HepG2 (cell line): Measurements from ENCODE around the gene CALN1. TPM values are rescaled to one million over a fixed set of nuclear protein-coding genes. Genes with fewer than 3 reads are reported as not detected.
A peak's percentile ranks its signal among the peaks of the same experiment; 100 is the strongest.

ENCODE experiments used
- ATAC-seq: fragments of 200-7000 bp; cut with Tn5 transposase; 3 replicates; pipeline ENCODE4 v1.9.1; 2020; ENCODE audit warnings: mild to moderate bottlenecking, moderate library complexity
- BruUV-seq: library from RNA; stranded (reverse); fragments of 400-500 nt; replicated peaks from 2 replicates; lab custom pipeline; 2021; lab: Mats Ljungman, UMichigan
- CTCF ChIA-PET: fragments of 300-600 bp; formaldehyde crosslinking; extraction: SDS; loops from one replicate; lab custom pipeline; 2021; ENCODE audit warnings: low total read pairs, inconsistent platforms, low intra/inter-chr PET ratio; lab: Yijun Ruan, JAX
- POLR2A ChIA-PET: fragments of 350-600 bp; sonication (Branson Sonifier 250); formaldehyde crosslinking; loops from one replicate; lab custom pipeline; 2020; ENCODE audit warnings: antibody characterized with exemption, inconsistent platforms; lab: Yijun Ruan, JAX
- DNase-seq: peaks from one replicate; pipeline ENCODE4 v3.0.0-alpha.2; 2015; ENCODE audit warnings: low spot score
- FAIRE-seq: peaks from 3 replicates; lab custom pipeline; 2011; peaks lifted over from hg19 to GRCh38; lab: Jason Lieb, UNC
- H2AFZ ChIP-seq: one replicate; pipeline ENCODE4 v1.6.1; 2011; ENCODE audit warnings: low read length, inconsistent platforms
- H3K27ac ChIP-seq: fragments of 300-600 bp; 3 replicates; pipeline ENCODE4 v1.8.0; 2011; ENCODE audit warnings: mixed run types, mild to moderate bottlenecking, mixed read lengths, low read length, inconsistent platforms; ENCODE audit not compliant: insufficient read depth; ENCODE audit errors: extremely low read length
- H3K27me3 ChIP-seq, 2 experiments: fragments of 200-600 bp in 1 of 2; 2 replicates in 1 of 2; 3 replicates in 1 of 2; pipeline versions ENCODE4 v1.6.0 to v1.8.0; 2011; ENCODE audit warnings: low read length in 2 of 2, mild to moderate bottlenecking in 2 of 2, moderate library complexity in 2 of 2, inconsistent platforms in 1 of 2; ENCODE audit not compliant: insufficient read depth in 2 of 2, control insufficient read depth in 1 of 2
- H3K36me3 ChIP-seq, 2 experiments: fragments of 200-600 bp in 1 of 2; replicated peaks in 1 of 2; 2 replicates in 1 of 2; 3 replicates in 1 of 2; pipeline versions ENCODE4 v1.5.1 to v1.8.0; 2011; ENCODE audit warnings: low read length in 2 of 2, inconsistent platforms in 1 of 2; ENCODE audit not compliant: insufficient read depth in 2 of 2, control insufficient read depth in 1 of 2
- H3K4me1 ChIP-seq: 2 replicates; pipeline ENCODE4 v1.5.1; 2012; ENCODE audit warnings: low read length, inconsistent platforms; ENCODE audit not compliant: insufficient read depth
- H3K4me2 ChIP-seq: 2 replicates; pipeline ENCODE4 v1.6.0; 2011; ENCODE audit warnings: low read depth, low read length, inconsistent platforms
- H3K4me3 ChIP-seq, 3 experiments: fragments of 200-600 bp in 1 of 3; sonication (generic), shearing (Covaris generic) in 1 of 3; replicated peaks in 1 of 3; 2 replicates each; pipeline ENCODE4 v1.5.1; 2011 to 2016; ENCODE audit warnings: low read length in 3 of 3, inconsistent platforms in 2 of 3, low read depth in 2 of 3, mild to moderate bottlenecking in 2 of 3, control low read depth in 1 of 3, mixed read lengths in 1 of 3; ENCODE audit not compliant: insufficient read depth in 1 of 3
- H3K79me2 ChIP-seq: one replicate; pipeline ENCODE4 v1.6.1; 2011; ENCODE audit warnings: low read length, inconsistent platforms; ENCODE audit not compliant: insufficient read depth
- H3K9ac ChIP-seq: 2 replicates; pipeline ENCODE4 v1.6.0; 2011; ENCODE audit warnings: mild to moderate bottlenecking, low read depth, low read length, inconsistent platforms; ENCODE audit not compliant: insufficient read depth
- H3K9me3 ChIP-seq: 2 replicates; pipeline ENCODE4 v1.5.1; 2012; ENCODE audit warnings: mild to moderate bottlenecking, low read length
- H4K20me1 ChIP-seq: 2 replicates; pipeline ENCODE4 v1.6.0; 2011; ENCODE audit warnings: inconsistent platforms, mild to moderate bottlenecking, low read length, moderate library complexity; ENCODE audit not compliant: insufficient read depth
- CBX2 ChIP-seq, 2 experiments: fragments of 200-600 bp in 1 of 2; sonication (generic); formaldehyde crosslinking in 1 of 2; IDR thresholded peaks; 2 replicates each; pipeline versions ENCODE4 v1.7.0 to v1.8.1; 2018 to 2022; ENCODE audit warnings: low read depth in 2 of 2, low read length in 1 of 2, mild to moderate bottlenecking in 1 of 2, missing genetic modification reagents in 1 of 2
- CEBPG ChIP-seq: IDR thresholded peaks from 2 replicates; pipeline ENCODE4 v1.6.1; 2016
- DNMT1 ChIP-seq: sonication (generic); formaldehyde crosslinking; IDR thresholded peaks from 2 replicates; pipeline ENCODE4 v1.5.1; 2020; ENCODE audit warnings: mild to moderate bottlenecking, missing genetic modification reagents
- IRF1 ChIP-seq: sonication (generic); formaldehyde crosslinking; IDR thresholded peaks from 2 replicates; pipeline ENCODE4 v1.4.0; 2020; ENCODE audit warnings: low read depth, mild to moderate bottlenecking, missing genetic modification reagents
- PAX8 ChIP-seq: sonication (generic); formaldehyde crosslinking; IDR thresholded peaks from 2 replicates; pipeline ENCODE4 v1.8.0; 2022; ENCODE audit warnings: mild to moderate bottlenecking, missing genetic modification reagents, borderline replicate concordance
- SNAPC2 ChIP-seq: sonication (generic); formaldehyde crosslinking; IDR thresholded peaks from 2 replicates; pipeline ENCODE4 v1.8.1; 2022; ENCODE audit warnings: mild to moderate bottlenecking, missing genetic modification reagents
- TCF12 ChIP-seq, 2 experiments: fragments of 450-650 bp in 1 of 2; sonication (generic) in 1 of 2; formaldehyde crosslinking in 1 of 2; IDR thresholded peaks; 2 replicates each; pipeline versions ENCODE4 v1.6.1 to v1.8.0; 2017 to 2022; ENCODE audit warnings: antibody characterized with exemption in 1 of 2, mild to moderate bottlenecking in 1 of 2, missing genetic modification reagents in 1 of 2, moderate library complexity in 1 of 2
- THAP11 ChIP-seq: IDR thresholded peaks from 2 replicates; pipeline ENCODE4 v1.6.1; 2016; ENCODE audit warnings: missing biosample characterization, missing genetic modification reagents
- ZNF12 ChIP-seq: sonication (generic); formaldehyde crosslinking; IDR thresholded peaks from 2 replicates; pipeline ENCODE4 v1.5.0; 2020; ENCODE audit warnings: missing genetic modification reagents
- ZNF160 ChIP-seq: sonication (generic); formaldehyde crosslinking; IDR thresholded peaks from 2 replicates; pipeline ENCODE4 v1.8.0; 2022; ENCODE audit warnings: mild to moderate bottlenecking, inconsistent platforms, missing genetic modification reagents
- ZNF780A ChIP-seq: sonication (generic); formaldehyde crosslinking; IDR thresholded peaks from 2 replicates; pipeline ENCODE4 v1.8.0; 2022; ENCODE audit warnings: mild to moderate bottlenecking, missing genetic modification reagents, moderate library complexity
- ZSCAN30 ChIP-seq: sonication (generic); formaldehyde crosslinking; IDR thresholded peaks from 2 replicates; pipeline ENCODE4 v1.5.0; 2020; ENCODE audit warnings: mild to moderate bottlenecking, missing genetic modification reagents
- in situ Hi-C: cut with HindIII; loops from 2 replicates; pipeline ENCODE4 v1.10.0; 2017; ENCODE audit warnings: low pct_unique_long_range_greater_than_20kb; ENCODE audit not compliant: extremely low pct_ligation_motif_present
- intact Hi-C: fragments of 100-400 bp; cut with micrococcal nuclease; formaldehyde crosslinking; loops from one replicate; pipeline ENCODE4 v1.10.0; 2022; ENCODE audit not compliant: unreplicated experiment
- polyA plus RNA-seq, 8 experiments: library from polyadenylated mRNA; depleted of rRNA in 3 of 8; stranded (reverse) in 7 of 8; unstranded in 1 of 8; fragments of >200 nt; fragmentation: Illumina TruSeq in 4 of 8; extraction: Trizol in 4 of 8; gene quantifications; 2 replicates each; pipeline versions ENCODE4 v1.2.1 to v1.2.3, GENCODE V29; 2011 to 2016; ENCODE audit warnings: low read depth in 4 of 8, missing spikeins in 1 of 8, mixed read lengths in 1 of 8; ENCODE audit not compliant: insufficient read depth in 1 of 8
- total RNA-seq, 5 experiments: library from RNA; depleted of rRNA; stranded (reverse); fragments of >200 nt; fragmentation: Illumina TruSeq; extraction: Trizol; gene quantifications; 2 replicates each; pipeline ENCODE4 v1.2.3, GENCODE V29; 2016; ENCODE audit warnings: low read depth in 1 of 5

CALN1 gene
- total and polyA plus RNA-seq, 2 of the 13 experiments (the other 11 are each of a cell fraction or from before 2014, with no cell fraction given), result not detected

DNA sequence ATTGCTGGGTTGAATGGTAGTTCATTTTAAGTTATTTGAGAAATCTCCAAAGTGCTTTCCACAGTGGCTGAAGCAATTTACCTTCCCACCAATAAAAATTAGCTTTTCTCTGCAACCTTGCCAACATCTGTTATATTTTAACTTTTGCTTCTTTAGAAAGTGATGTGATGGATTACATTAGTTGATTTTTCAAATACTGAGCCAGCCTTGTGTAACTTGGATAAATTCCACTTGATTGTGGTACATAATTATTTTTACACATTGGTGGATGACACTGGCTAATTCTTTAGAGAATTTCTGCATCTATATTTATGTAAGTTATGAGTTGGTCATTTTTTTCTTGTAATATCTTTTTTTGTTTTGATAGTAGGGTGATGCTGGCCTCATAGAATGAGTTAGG lies 646.1 kb downstream of the CALN1 start (continued):
- TF ChIP-seq ZSCAN30, result no peak
- no peak for TF ChIP-seq THAP11 (CRISPR knock-in tag)
- no peak for TF ChIP-seq ZNF780A

GRCh38 chr7:71761336-71761735 lies 650.8 kb downstream of the CALN1 start:
- BruUV-seq, result no TSS peak
- Histone ChIP-seq H3K4me1 (no peaks in the 10 kb centered on the region), H3K79me2 (no peaks in the 10 kb centered on the region), H3K4me2 (no peak overlapping the region), H3K9ac (no peak overlapping the region), H3K27me3 (no peaks in the 10 kb centered on the region), H3K4me3 (no peak overlapping the region), H3K9me3 (peaks cover 7% of the 10 kb centered on the region; the same call in 1 of the 2 replicates), H3K27ac (no peak overlapping the region), H3K36me3 (no peaks in the 10 kb centered on the region), H4K20me1 (no peaks in the 10 kb centered on the region), H2AFZ (no peak overlapping the region)
- intact Hi-C loops, result no loop called here
- ChIA-PET POLR2A (no interaction called here), CTCF (no interaction called here)
- ATAC-seq (no peak), DNase-seq (no peak), FAIRE-seq (no peak)
- in situ Hi-C loops, result no loop called here
- TF ChIP-seq DNMT1 (CRISPR knock-in tag) (no peak), TCF12 (IDR thresholded peaks at IDR 0.05) (no peak), TCF12 (CRISPR knock-in tag; IDR thresholded peaks at IDR 0.05) (no peak), ZNF160 (peak; percentile 73; the same call in 1 of the 2 replicates), ZNF12 (CRISPR knock-in tag) (no peak), IRF1 (no peak), PAX8 (CRISPR knock-in tag) (no peak), SNAPC2 (CRISPR knock-in tag) (no peak), CEBPG (CRISPR knock-in tag) (no peak), CBX2 (IDR thresholded peaks at IDR 0.05; ENCODE audit: low read depth, low read length) (no peak), CBX2 (CRISPR knock-in tag; IDR thresholded peaks at IDR 0.05; ENCODE audit: low read depth) (no peak)
